ENCODE data around the gene FAM241A. TPM values are rescaled to one million over a fixed set of nuclear protein-coding genes. Genes with fewer than 3 reads are reported as not detected.
A peak's percentile ranks its signal among the peaks of the same experiment; 100 is the strongest.

Gene FAM241A
- total RNA-seq, 1 donor from 2014 or later, result 2.4 TPM

GRCh38 chr4:112146502-112146813, 1.2 kb downstream of the FAM241A start:
- DNase-seq (ENCODE audit: low read depth) (no peak), FAIRE-seq (no peak)
- Histone ChIP-seq H3K36me3 (ENCODE audit: control insufficient read depth, insufficient read depth, low read length) (no peaks in the 10 kb centered on the region), H3K4me3 (ENCODE audit: low read depth, low read length) (peak overlapping the region; percentile 86), H3K27me3 (ENCODE audit: control insufficient read depth, insufficient read depth, low read length) (no peaks in the 10 kb centered on the region)
- TF ChIP-seq CTCF (IDR thresholded peaks at IDR 0.05; ENCODE audit: insufficient read depth, low read length, severe bottlenecking), result no peak

GRCh38 chr4:112147697-112148096, 2.4 kb downstream of the FAM241A start:
- FAIRE-seq, result no peak

GRCh38 chr4:112150920-112151319, 5.7 kb downstream of the FAM241A start:
- DNase-seq (ENCODE audit: low read depth) (no peak), FAIRE-seq (no peak)
- H3K36me3 ChIP-seq (ENCODE audit: control insufficient read depth, insufficient read depth, low read length), result no peaks in the 10 kb centered on the region
- no peaks in the 10 kb centered on the region for H3K27me3 ChIP-seq (ENCODE audit: control insufficient read depth, insufficient read depth, low read length)
- no peak for TF ChIP-seq CTCF (IDR thresholded peaks at IDR 0.05; ENCODE audit: insufficient read depth, low read length, severe bottlenecking)
- H3K4me3 ChIP-seq (ENCODE audit: low read depth, low read length), result no peak overlapping the region

More at GRCh38 chr4:112147697-112148096, 2.4 kb downstream of the FAM241A start:
- no peak overlapping the region for H3K4me3 ChIP-seq (ENCODE audit: low read depth, low read length)
- H3K27me3 ChIP-seq (ENCODE audit: control insufficient read depth, insufficient read depth, low read length), result no peaks in the 10 kb centered on the region
- TF ChIP-seq CTCF (IDR thresholded peaks at IDR 0.05; ENCODE audit: insufficient read depth, low read length, severe bottlenecking), result no peak
- no peaks in the 10 kb centered on the region for H3K36me3 ChIP-seq (ENCODE audit: control insufficient read depth, insufficient read depth, low read length)
- DNase-seq (ENCODE audit: low read depth), result no peak

- DNase-seq (ENCODE audit: low read depth), result no peak
- FAIRE-seq, result no peak
- Histone ChIP-seq H3K4me3 (ENCODE audit: low read depth, low read length) (no peak overlapping the region), H3K27me3 (ENCODE audit: control insufficient read depth, insufficient read depth, low read length) (no peaks in the 10 kb centered on the region), H3K36me3 (ENCODE audit: control insufficient read depth, insufficient read depth, low read length) (no peaks in the 10 kb centered on the region)
- TF ChIP-seq CTCF (IDR thresholded peaks at IDR 0.05; ENCODE audit: insufficient read depth, low read length, severe bottlenecking), result no peak
Observed at GRCh38 chr4:112152521-112152920, 7.3 kb downstream of the FAM241A start.

GRCh38 chr4:112153211-112153791, 8.0 kb downstream of the FAM241A start:
- Histone ChIP-seq H3K4me3 (ENCODE audit: low read depth, low read length) (no peak overlapping the region), H3K27me3 (ENCODE audit: control insufficient read depth, insufficient read depth, low read length) (no peaks in the 10 kb centered on the region), H3K36me3 (ENCODE audit: control insufficient read depth, insufficient read depth, low read length) (no peaks in the 10 kb centered on the region)
- FAIRE-seq (no peak), DNase-seq (ENCODE audit: low read depth) (no peak)
- TF ChIP-seq CTCF (IDR thresholded peaks at IDR 0.05; ENCODE audit: insufficient read depth, low read length, severe bottlenecking), result no peak

GRCh38 chr4:112156112-112156511, 10.9 kb downstream of the FAM241A start:
- no peaks in the 10 kb centered on the region for H3K27me3 ChIP-seq (ENCODE audit: control insufficient read depth, insufficient read depth, low read length)

More at GRCh38 chr4:112156112-112156511, 10.9 kb downstream of the FAM241A start:
- FAIRE-seq (no peak), DNase-seq (ENCODE audit: low read depth) (no peak)
- TF ChIP-seq CTCF (IDR thresholded peaks at IDR 0.05; ENCODE audit: insufficient read depth, low read length, severe bottlenecking), result no peak
- no peaks in the 10 kb centered on the region for H3K36me3 ChIP-seq (ENCODE audit: control insufficient read depth, insufficient read depth, low read length)
- no peak overlapping the region for H3K4me3 ChIP-seq (ENCODE audit: low read depth, low read length)
